Renal pelvis (tissue), 12 donors: ENCODE measurements around the gene KRTAP20-1. TPM values are rescaled to one million over a fixed set of nuclear protein-coding genes. Genes with fewer than 3 reads are reported as not detected.

ENCODE experiments used
- DNase-seq: peaks from one replicate; pipeline ENCODE4 v3.0.0-alpha.2; 2013
- long read RNA-seq, 16 experiments: transcript quantifications; one replicate each; lab custom pipeline, GENCODE V29; 2026
- polyA plus RNA-seq, 3 donors: library from polyadenylated mRNA; unstranded; fragments of 120-200 nt; gene quantifications; one replicate each; pipeline ENCODE4 v1.2.1, GENCODE V29; 2013; ENCODE audit not compliant: insufficient read length in 3 of 3

KRTAP20-1 gene
- not detected for polyA plus RNA-seq
- long read RNA-seq, donor 1, result 0 reads
- long read RNA-seq, donor 2, result 0 reads
- long read RNA-seq, donor 3, result 0 reads
- long read RNA-seq, donor 4, result 0 reads
- long read RNA-seq, donor 5, result 0 reads
- long read RNA-seq, donor 6, result 0 reads
- long read RNA-seq, donor 7, result 0 reads
- long read RNA-seq, donor 8, result 0 reads
- long read RNA-seq, donor 9, result 0 reads
- long read RNA-seq, donor 10, result 0 reads
- long read RNA-seq, donor 11, result 0 reads
- long read RNA-seq, donor 12, result 0 reads
- long read RNA-seq, donor 13, result 0 reads
- long read RNA-seq, donor 14, result 0 reads
- long read RNA-seq, donor 15, result 0 reads
- long read RNA-seq, donor 16, result 0 reads

- no peak for DNase-seq
These were observed at the start of gene KRTAP20-1 for GRCh38 chr21:30616125-30616524. Gene KRTAP20-1, plus strand, starts transcription at chr21:30616425. Its CDS starts 30 bp downstream, at chr21:30616455.

- no peak for DNase-seq
These were observed 48.6 kb upstream of the KRTAP20-1 start for GRCh38 chr21:30567617-30568016.

GRCh38 chr21:30577766-30578165 is 38.5 kb upstream of the KRTAP20-1 start:
- DNase-seq, result no peak

DNA sequence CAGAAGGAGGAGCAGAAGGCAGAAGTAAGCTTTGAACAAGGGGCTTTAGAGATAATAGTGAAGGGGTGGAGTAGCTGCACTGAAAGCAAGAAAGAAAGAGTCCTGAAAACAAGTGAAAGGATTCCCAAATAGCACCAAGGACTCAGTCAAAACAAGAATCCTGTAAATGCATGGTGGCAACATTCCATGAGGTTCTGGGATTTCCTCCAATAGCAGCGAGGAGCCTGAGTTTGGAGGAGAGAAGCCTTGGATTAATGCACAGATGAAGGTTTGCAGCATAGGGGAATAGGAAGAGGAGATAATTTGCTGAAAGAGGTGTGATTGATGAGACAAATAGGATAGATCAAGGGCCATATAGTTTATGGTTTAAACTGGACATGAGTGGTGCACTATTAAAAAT is 36.9 kb upstream of the KRTAP20-1 start:
- DNase-seq, result no peak

GRCh38 chr21:30580132-30580531 is 36.1 kb upstream of the KRTAP20-1 start:
- DNase-seq, result no peak

GRCh38 chr21:30582870-30583269 is 33.4 kb upstream of the KRTAP20-1 start:
- DNase-seq, result no peak

DNA sequence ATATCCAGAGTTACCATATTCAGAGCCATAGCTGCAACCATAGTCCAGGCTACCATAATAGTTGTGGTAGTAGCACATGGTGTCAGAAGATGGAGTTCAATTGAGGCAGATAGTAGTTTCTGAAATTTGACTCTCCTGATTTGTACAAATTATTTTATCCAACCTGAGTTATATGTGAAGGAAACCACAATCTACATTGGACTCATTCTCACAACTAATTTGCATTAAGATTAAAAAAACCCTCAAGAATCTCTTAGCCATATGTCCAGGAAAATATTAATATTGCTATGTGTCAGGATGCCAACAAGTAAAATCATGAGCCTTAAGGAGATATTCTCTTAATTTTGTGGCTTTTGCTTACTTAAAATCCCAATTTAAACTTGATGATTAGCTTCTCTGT is 25.9 kb upstream of the KRTAP20-1 start, which contains the start of gene KRTAP22-2:
Gene KRTAP22-2, minus strand, starts transcription at position 101 of the 400 bp plus-strand sequence.
- DNase-seq, result no peak

DNA sequence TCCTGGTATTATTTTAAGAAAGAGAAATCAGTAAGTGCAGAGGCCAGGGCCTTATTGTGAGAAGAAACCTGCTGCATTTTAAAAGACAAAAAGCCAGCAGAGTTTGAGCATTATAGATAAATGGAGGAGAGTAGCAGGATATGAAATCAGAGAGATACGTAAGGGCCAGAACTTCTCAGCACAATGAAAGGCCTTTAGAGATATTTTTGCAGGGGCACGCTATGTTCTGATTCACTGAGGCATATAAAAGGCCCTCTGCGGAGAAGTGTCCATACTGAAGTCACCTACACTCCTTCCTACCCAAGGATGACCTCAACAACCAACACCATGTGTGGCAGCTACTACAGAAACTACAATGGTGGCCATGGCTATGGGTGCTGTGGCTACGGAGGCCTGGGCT is 24.1 kb upstream of the KRTAP20-1 start, which contains the start of gene KRTAP6-3:
Gene KRTAP6-3, plus strand, starts transcription at position 301 of the 400 bp plus-strand sequence. Its CDS starts 6 bp downstream, at position 307.
- no peak for DNase-seq

DNA sequence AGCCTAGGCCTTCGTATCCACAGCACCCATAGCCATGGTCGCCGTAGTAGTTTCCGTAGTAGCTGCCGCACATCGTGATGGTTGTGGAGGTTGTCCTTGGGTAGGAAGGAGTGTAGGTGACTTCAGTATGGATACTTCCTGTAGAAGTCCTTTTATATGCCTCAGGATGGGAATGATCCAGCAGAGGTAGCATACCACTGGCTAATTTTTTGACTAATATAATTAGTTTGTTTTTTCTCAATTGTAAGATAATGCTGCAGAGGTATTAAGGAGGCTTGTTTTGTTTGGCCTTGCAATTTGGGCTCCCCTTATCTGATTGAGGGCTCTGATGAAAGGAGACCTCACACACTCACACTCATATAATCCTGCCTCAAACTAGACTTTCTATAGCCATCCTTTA is 17.4 kb upstream of the KRTAP20-1 start, which contains the start of gene KRTAP6-2:
Gene KRTAP6-2, minus strand, starts transcription at position 101 of the 400 bp plus-strand sequence. Its CDS starts 28 bp downstream, at position 73.
- no peak for DNase-seq

DNA sequence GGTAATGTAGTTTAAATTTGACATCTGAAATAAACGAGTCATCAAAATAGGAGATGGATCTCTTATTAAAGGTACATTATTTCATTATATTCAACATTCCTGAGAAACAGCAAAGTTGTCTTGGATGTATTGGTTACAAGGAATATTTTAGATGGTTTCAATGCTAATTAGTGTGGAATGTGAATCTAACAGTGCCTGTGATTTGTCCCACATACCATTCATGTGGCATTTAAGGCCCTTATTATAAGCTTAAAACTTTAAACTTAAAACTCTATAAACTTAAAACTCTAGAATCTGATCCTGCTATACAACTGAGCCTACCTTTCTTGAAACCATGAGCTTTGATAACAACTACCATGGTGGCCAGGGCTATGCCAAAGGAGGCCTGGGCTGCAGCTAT is 15.4 kb upstream of the KRTAP20-1 start, which contains the start of gene KRTAP22-1:
Gene KRTAP22-1, plus strand, starts transcription at position 301 of the 400 bp plus-strand sequence.
- DNase-seq, result no peak

- no peak for DNase-seq
These were observed 10.3 kb upstream of the KRTAP20-1 start for GRCh38 chr21:30605968-30606367.

- DNase-seq, result no peak
These were observed 4.1 kb upstream of the KRTAP20-1 start for GRCh38 chr21:30612132-30612531.

GRCh38 chr21:30613836-30614235 is 2.4 kb upstream of the KRTAP20-1 start, which contains the start of gene KRTAP6-1:
Gene KRTAP6-1, minus strand, starts transcription at chr21:30613930. Its CDS starts 26 bp downstream, at chr21:30613904.
- DNase-seq, result no peak

DNA sequence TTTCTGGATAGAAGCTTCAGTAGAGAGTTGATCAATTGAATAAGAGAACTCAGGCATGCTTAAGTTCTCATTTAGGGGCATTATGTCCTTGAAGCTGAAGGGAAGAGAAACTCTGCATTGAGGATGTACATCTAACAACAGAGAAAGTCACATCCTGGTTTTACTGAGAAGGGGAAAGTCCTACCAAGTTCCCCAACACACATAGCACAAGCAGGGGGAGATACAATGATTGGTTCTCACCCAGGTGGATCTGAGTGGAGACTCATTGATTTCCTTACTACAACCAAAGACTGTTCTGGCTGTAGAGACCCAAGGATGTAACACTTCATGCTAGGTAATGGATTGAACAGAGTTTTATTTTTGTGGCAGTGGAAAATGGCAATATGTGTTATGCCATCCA is 1.0 kb upstream of the KRTAP20-1 start:
- no peak for DNase-seq

- no peak for DNase-seq
These were observed 3.9 kb downstream of the KRTAP20-1 start for GRCh38 chr21:30620080-30620479.

DNA sequence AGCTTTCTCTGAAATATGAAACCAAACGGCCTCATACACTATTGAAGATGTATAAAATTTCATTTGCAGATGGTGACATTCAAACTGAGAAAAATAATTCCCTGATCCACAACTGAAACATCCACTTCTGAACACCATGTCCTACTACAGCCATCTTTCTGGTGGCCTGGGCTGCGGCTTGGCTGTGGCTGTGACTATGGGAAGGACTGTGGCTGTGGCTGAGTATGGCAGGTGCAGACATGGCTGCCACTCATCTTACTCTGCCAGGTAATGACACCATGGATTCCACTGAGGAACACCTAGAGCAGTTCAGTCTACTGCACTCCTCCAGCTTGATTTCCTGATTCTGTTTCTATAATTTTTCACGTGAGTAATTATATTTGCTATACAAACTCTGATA is 4.3 kb downstream of the KRTAP20-1 start, which contains the start of gene KRTAP20-4:
Gene KRTAP20-4, plus strand, starts transcription at position 106 of the 400 bp plus-strand sequence.
- no peak for DNase-seq

- DNase-seq, result no peak
These were observed 7.1 kb downstream of the KRTAP20-1 start for GRCh38 chr21:30623362-30623761.

DNA sequence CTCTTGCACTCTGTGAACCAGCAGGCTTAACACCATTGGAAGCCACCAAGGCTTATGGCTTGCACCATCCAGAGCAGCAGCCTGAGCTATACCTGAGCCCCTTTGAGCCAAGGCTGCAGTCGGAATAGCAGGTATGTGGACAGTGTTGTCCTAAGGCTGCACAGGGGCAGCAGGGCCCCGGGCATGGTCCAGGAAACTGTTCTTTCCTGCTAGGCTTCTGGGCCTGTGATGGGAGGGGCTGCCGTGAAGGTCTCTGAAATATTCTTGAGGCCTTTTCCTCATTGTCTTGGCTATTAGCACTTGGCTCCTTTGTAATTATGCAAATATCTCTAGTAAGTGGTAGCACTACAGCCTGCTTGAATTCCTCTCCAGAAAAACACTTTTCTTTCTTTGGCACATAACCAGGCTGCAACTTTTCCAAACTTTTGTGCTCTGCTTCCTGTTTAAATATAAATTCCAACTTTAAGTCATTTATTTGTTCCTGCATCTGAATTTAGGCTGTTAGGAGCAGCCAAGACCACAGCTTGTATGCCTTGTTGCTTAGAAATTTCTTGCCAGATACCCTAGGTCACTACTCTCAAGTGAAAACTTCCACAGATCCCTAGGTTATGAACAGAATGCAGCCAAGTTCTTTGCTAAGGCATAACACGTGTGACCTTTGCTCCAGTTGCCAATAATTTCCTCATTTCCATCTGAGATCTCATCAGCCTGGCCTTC is 9.4 kb downstream of the KRTAP20-1 start:
- DNase-seq, result no peak

GRCh38 chr21:30628109-30628508 is 11.9 kb downstream of the KRTAP20-1 start:
- DNase-seq, result no peak

DNA sequence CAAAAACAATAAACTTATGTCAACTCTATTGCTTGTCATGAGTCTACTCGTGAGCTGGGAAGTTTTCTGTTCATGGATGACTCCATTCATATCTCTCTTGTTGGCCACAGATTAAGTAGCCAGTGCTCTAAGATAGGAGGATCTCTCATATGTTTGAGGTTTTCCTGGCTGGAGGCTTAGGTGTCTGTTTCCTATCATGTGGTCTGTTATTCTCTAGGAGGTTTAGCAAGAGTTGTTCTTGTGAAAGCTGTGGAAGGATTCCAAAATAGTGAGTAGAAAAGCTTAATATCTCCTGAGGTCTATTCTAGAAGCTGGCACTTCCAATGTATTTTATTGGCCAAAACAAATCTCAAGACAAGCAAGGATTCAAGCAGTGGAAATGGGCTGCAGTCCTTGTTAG is 13.0 kb downstream of the KRTAP20-1 start:
- no peak for DNase-seq

- DNase-seq, result no peak
These were observed 18.7 kb downstream of the KRTAP20-1 start, which contains the start of gene KRTAP20-2 for GRCh38 chr21:30634906-30635305. Gene KRTAP20-2, plus strand, starts transcription at chr21:30635206. Its CDS starts 58 bp downstream, at chr21:30635264.

DNA sequence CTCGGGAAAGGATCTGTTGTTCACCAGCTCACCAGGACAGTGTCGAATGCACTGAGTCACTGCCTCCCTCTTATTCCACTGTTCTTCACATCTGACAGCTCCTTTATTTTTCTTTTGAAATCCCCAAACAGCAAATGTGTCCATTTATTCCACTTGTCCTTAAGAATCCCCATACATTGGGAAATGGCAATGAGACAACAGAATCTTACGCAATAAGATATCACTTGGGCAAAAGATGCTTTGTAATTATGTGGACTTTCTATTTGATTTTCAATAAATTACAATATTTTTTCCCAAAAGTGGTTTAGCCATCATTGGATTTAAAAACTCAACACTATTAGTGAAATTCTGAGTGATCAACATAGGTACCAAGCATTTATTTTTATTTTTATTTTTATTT is 22.5 kb downstream of the KRTAP20-1 start:
- DNase-seq, result no peak
